Activated T-cell treated with anti-CD3 and anti-CD28 coated beads for 1 hour (primary cell): ENCODE data around the gene NMT1.

ENCODE experiments used
- DNase-seq: peaks from one replicate; pipeline ENCODE4 v3.0.0-alpha.2; 2020; ENCODE audit warnings: low read depth

The NMT1 gene

DNA sequence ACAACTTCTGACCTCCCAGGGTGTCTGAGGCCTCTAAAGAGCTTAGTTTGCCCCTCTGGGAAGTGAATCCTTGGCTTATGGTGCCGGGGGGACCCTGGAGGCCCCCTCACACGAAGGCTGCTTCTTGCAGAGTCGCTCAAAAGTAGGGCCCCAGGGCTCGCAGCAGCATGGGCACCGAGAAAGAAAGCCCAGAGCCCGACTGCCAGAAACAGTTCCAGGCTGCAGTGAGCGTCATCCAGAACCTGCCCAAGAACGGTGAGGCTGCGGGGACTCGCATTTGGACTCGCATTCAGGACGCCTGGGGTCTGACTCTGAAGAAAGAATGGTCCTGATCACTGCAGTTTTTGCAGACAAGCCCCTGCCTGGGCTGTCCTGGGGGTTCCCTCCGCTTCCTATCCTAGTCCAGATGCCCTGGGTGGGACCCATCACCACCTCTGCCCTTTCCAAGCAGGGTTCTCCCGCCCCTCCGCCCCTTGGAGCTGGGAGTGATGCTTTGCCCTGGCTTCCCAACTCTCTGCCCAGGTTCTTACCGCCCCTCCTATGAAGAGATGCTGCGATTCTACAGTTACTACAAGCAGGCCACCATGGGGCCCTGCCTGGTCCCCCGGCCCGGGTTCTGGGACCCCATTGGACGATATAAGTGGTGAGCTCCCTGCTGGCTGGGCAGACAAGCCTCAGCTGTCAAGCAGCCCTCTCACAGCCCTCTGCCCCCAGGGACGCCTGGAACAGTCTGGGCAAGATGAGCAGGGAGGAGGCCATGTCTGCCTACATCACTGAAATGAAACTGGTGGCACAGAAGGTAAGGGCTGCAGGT, 75.1 kb downstream of the NMT1 start:
- no peak for DNase-seq

DNA sequence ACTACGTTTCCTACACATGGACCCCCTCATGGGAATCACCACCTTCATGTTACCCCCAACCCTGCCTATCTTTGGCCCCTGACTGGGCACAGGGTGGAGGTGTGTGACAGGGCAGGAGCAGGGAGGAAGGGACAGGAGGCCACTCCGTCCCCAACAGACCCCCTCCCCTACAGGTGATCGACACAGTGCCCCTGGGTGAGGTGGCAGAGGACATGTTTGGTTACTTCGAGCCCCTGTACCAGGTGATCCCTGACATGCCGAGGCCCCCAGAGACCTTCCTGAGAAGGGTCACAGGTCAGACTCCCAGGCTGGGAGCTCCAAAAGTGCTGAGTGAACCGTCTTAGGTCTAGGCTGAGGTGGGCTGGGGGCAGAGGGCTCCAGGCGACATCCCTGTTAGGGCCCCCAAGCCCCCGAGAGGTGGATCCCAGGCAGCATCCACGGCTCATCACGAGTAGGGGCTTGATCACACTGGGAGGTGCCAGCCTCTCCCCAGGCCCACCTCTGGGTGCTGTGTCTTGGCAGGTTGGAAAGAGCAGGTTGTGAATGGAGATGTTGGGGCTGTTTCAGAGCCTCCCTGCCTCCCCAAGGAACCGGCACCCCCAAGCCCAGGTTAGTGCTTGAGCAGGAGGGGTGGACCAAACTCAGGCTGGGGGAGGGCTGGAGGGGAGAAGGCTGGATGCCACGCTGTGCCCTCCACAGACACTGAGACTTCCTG, 75.9 kb downstream of the NMT1 start:
- DNase-seq: no peak

DNA sequence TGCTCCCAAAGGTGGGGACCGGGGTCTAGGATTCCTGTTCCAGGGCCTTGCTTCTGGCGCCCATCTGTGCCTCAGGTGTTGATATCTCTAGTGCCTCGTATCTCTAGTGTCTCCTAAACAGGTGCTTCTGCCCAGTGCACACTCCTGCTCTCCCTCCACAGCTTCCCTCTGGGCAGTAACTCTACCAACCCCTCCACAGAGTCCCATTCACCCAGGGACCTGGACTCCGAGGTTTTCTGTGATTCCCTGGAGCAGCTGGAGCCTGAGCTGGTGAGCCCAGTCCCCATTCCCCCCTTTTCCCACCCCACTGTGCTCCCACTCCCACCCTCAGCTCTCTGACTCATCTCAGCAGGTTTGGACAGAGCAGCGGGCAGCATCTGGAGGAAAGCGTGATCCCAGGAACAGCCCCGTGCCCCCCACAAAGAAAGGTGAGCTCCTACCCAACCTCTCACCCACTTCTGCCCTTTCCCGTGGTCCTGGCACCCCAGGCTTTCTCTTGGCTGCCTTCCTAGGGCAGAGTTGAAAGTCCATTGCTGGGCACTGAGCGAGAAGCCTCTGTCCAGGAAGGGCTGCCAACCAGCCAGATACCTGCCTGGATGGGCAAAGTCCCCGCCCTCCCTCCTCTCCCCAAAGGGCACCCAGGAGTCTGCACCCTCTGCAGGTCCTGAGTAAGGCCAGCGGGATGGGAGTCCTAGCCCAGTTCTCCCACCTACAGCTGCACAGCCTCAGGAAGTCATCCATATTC, 76.6 kb downstream of the NMT1 start:
- no peak for DNase-seq

DNA sequence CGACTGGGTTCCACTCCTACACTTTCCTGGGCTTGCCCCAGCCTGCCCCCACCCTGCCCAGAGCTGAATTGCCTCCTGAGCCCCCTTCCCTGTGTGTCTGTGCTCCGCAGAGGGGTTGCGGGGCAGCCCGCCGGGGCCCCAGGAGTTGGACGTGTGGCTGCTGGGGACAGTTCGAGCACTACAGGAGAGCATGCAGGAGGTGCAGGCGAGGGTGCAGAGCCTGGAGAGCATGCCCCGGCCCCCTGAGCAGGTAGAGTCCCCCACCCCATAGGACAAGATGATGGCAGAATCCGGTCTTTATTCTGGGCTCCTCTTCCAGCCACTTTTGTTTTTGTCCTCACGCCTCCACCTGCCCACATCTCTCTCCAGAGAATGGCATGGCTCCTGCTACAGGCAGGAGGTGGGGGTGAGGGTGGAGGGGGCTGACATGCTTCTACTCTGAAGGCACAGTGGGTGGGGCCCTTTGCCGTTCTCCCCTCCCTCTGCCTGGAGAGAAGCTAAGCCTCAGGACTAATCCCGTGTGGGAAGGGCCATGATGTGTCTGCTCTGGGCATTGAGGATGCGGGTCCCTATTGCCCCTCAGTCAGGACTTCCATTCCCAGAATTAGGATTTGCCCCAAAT, 77.9 kb downstream of the NMT1 start:
- no peak for DNase-seq

DNA sequence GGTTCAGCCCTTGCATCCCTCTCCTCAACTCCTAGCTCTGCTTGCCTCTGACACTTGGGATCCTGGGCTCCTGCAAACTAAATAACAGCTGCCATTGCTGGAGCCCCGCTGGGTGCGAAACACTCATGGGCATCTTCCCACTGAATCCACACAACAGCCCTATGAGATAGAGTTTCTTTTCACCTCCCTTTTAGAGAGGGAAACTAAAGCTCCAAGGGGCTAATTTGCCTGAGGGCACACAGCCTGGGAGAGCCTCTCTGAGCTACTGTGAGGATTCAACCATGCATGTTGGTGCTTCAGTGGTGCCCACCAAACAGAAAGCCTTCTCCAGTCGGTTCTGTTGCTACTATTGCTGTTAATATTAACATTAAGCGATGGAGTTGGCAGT, 78.4 kb downstream of the NMT1 start:
- no peak for DNase-seq

DNA sequence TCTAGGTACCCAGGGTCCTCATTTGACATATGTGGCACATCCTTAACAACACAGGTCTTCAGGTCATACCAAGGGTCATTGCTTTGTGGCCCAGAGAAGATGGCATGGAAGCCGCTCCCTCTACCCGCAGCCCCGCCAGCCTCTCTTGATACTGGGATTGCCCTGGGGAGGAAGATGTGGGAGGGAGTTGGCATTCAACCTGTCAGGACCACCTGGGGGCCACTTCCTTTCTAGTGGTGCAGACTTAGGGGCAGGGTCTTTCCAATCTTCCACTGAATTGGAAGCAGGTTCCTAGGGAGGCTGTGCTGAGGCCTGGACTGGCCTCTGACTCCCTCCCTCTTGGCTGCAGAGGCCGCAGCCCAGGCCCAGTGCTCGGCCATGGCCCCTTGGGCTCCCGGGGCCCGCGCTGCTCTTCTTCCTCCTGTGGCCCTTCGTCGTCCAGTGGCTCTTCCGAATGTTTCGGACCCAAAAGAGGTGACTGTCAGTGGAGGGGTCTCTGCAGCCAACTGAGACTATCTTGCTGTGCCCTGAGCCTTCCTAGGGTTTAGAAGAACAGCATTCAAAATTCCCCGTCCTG, 82.1 kb downstream of the NMT1 start:
- no peak for DNase-seq

DNA sequence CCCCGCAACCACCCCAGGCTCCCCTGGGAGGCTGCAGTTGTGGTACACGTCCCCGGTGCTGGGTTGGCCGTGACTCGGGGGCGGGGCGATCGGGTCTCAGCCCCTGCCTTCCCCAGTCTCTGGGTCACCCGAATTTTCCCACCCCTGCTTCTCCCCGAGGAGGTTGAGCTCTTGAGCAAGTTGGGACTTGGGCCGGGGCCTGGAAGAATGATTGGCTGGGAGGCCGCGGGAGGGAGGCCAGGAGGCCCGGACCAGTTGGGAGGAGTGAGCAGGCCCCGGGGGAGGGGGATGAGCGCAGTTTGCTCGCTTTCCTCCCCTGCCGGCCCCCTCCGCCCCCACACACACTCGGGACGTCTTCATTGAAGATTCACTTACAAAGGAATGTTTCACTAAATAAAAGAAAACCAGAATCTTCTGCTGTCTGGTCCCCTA, 82.7 kb downstream of the NMT1 start:
- DNase-seq: no peak

DNA sequence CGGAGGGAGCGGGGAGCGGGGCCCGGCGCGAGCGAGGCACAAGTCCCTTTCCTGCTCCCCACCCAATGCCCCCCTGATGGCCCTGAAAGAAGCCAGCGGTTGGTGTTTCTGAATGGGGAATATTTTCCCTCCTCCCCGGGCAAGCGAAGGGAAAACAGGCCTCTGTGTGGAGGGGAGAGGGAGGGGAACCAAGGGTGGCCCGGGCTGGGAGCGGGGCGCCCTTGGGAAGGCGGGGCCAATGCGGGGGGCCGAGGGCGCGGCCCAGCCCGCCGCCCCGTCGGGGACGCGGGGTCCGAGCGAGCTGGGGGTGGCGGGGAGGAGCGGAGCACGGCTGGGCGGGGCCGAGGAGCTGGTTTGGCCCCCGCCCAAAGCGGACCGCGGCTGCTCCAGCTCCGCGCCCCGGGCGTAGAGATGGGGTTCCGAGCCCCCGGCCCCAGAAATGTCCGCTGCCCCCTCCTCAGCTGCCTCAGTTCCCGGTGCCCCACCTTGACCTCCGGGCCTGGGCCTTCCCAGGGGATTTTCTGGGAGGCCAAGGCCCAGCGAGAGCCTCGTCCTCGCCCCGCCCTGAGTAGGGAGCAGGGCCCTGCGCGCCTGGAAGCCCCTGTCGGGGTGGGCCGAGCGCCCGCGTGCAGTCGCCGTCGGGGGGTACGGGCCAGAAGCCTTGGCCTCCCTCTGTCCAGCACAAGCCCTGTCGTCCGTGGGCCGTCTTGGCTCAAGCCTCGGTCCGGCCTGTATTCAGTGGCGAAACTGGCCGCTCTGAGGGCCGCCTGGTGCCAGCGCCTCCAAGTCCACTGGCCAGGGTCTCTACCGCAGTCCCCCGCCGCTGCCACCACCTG, 83.3 kb downstream of the NMT1 start:
- DNase-seq: no peak

DNA sequence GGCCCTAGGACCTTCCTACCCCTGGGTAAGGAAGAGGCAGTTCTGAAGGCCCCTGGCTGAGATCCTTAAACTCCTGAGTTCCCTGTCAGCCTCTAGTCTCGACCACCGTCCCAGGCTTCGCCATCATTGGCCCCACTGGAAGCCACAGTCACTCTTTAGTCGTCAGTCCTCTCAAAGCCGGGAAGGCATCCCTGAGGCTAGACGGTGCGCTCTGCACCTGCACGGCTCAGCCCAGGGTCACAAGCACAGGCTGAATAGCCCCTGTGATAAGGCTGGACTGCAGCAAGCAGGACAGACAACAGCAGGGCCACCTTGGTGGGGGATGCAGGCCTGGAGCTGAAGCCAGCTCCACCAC, 83.9 kb downstream of the NMT1 start:
- no peak for DNase-seq

DNA sequence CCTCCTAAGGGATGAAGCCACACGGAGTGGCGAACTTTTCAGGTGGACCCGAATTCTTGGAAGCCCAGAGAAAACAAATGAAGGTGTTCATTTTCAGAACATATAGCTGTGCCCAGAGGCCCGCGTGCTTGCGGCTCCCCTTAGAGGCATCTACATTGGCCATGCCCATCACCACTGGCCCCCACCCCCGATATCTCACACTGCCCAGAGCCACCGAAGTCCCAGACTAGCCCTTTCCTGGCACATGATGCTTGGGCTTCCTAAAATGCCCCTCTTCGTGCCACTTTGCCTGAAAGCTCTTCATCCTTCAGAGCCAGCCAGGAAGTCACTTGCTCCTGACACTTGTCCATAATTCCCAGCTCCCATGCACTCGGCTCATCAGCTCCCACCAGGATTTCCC, 85.0 kb downstream of the NMT1 start:
- no peak for DNase-seq

DNA sequence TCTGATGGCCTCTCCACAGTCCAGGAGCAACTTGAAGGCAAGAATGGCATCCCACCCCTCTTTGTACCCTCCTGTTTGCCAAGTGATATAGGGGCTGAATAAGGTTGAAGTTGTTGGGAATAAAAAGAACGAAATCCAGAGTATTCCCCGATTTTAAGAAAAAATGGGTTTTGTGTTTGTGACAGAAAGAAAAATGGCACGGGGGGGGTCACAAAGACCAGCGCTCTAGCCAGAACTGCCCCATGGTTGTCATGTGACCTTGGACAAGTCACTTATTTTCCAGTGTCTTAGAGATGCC, 85.4 kb downstream of the NMT1 start:
- no peak for DNase-seq

DNA sequence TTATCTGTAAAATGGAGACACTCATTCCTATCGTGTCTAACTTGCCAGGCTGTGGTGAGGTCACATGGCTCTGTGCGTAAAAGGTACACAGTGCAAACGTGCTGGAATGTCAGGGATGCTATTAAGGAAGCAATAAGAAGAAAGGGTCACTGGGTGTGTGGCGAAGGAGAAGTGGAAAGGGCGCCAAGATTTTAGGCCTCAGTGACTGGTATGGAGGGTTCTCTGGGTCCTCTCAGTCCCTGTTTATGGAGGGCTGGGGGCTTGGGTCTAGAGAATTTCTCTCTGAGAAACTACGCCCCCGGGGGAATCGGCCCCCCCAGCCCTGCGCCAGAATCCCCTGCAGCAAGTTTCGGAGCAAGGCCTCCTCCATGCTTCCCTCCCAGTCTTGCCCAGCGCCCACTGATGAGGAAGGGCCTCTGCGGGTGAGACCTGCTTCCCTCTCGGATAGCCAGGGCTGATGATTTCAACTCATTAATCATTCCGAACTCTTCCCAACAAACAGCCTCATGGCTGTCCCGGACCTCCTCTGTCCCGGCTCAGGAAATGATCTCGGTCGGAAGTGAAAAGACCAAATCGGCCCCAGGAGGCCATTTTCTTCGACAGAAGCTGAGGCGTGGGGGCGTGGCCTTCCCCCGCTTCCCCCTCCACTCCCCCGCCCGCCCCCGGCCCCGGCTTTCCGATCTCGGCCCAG, 85.9 kb downstream of the NMT1 start:
- no peak for DNase-seq

DNA sequence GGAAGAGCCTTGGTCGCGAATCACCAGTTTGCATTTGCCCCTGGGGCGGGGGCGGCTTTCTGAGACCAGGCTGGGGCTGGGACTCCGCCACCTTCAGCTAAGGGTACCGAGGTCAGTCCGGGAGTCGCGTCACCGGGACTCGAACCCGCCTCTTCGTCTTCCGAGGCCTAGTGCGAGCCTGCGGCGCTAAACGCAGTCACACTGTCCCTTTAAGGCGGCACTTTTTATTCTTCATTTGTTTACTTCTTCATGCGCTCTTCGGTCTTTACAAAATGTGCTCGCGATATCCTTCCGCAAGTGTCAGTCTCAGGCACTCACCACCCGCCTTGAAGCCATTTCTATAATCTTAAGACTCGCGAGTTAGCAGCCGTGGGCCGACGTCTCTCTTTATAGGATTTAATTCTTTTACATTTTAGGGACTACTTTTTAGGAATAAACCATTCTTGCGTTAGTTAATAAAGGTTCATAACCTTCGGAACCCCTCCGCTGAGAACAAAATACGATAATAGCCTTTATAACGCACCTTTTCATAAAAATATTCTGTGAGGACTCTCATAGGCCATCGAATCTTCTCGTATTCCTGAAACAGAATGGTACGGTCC, 86.6 kb downstream of the NMT1 start:
- peak; percentile 58 for DNase-seq

DNA sequence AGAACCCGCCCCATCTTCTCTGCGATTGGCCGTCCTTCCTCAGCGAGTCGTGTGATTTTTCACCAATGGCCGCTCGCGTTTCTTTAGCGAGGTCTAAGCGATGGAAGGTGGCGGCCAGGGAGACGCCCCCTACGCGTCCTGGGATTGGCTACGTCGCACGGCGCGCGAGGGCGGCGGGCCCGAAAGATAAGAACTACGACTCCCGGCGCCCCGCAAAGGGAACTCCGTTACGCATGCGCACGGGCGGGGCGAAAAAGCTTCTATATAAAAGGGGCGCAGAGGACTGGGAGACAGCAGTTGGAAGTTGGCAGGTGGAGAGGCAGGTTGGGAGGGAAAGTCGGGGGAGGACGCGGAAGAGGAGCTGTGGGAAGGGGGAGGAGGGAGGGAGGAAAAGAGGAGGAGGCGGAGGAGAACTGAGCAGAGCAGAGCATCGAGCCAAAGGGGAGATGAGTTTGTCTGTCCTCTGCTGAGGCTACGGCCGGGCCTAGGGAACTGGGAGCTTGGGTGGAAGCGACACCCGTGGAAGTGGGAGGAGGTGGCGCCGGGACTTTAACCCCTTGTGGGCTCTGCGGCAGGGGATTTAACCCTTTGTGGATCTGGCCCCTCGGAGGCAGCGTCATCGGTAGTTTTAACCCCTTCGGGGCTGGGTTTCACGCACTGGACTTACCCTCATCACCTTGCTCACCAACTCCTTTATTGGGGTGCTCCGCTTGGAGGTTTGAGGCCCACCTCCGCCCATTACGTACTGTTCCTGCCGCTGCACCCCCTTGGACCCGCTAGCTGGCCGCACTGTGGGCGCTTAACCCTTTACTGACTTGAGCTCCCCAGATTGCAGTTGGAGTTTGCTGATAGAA, 87.3 kb downstream of the NMT1 start, which contains the start of gene HEXIM1:
Gene HEXIM1, plus strand, starts transcription at position 293 of the 854 bp plus-strand sequence. CDS start 716 bp downstream, outside the sequence.
- peak; percentile 98 for DNase-seq

DNA sequence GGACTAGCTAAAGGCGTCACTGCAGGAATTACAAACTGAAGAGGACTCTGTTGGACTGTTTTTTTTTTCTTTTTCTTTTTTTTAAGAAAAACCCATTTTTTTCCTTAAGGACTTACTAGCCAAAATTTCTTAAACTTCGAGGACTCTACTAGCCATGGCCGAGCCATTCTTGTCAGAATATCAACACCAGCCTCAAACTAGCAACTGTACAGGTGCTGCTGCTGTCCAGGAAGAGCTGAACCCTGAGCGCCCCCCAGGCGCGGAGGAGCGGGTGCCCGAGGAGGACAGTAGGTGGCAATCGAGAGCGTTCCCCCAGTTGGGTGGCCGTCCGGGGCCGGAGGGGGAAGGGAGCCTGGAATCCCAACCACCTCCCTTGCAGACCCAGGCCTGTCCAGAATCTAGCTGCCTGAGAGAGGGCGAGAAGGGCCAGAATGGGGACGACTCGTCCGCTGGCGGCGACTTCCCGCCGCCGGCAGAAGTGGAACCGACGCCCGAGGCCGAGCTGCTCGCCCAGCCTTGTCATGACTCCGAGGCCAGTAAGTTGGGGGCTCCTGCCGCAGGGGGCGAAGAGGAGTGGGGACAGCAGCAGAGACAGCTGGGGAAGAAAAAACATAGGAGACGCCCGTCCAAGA, 88.0 kb downstream of the NMT1 start:
- DNase-seq: peak; percentile 63

DNA sequence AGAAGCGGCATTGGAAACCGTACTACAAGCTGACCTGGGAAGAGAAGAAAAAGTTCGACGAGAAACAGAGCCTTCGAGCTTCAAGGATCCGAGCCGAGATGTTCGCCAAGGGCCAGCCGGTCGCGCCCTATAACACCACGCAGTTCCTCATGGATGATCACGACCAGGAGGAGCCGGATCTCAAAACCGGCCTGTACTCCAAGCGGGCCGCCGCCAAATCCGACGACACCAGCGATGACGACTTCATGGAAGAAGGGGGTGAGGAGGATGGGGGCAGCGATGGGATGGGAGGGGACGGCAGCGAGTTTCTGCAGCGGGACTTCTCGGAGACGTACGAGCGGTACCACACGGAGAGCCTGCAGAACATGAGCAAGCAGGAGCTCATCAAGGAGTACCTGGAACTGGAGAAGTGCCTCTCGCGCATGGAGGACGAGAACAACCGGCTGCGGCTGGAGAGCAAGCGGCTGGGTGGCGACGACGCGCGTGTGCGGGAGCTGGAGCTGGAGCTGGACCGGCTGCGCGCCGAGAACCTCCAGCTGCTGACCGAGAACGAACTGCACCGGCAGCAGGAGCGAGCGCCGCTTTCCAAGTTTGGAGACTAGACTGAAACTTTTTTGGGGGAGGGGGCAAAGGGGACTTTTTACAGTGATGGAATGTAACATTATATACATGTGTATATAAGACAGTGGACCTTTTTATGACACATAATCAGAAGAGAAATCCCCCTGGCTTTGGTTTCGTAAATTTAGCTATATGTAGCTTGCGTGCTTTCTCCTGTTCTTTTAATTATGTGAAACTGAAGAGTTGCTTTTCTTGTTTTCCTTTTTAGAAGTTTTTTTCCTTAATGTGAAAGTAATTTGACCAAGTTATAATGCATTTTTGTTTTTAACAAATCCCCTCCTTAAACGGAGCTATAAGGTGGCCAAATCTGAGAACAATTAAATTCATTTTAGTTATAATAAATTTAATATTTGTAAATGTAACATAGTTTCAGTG, 88.8 kb downstream of the NMT1 start:
- no peak for DNase-seq
